ENCODE measurements around the gene DCTD.

GRCh38 chr4:182896421-182896820 lies 20.8 kb downstream of the DCTD start:
- TF ChIP-seq, protein P1, sequence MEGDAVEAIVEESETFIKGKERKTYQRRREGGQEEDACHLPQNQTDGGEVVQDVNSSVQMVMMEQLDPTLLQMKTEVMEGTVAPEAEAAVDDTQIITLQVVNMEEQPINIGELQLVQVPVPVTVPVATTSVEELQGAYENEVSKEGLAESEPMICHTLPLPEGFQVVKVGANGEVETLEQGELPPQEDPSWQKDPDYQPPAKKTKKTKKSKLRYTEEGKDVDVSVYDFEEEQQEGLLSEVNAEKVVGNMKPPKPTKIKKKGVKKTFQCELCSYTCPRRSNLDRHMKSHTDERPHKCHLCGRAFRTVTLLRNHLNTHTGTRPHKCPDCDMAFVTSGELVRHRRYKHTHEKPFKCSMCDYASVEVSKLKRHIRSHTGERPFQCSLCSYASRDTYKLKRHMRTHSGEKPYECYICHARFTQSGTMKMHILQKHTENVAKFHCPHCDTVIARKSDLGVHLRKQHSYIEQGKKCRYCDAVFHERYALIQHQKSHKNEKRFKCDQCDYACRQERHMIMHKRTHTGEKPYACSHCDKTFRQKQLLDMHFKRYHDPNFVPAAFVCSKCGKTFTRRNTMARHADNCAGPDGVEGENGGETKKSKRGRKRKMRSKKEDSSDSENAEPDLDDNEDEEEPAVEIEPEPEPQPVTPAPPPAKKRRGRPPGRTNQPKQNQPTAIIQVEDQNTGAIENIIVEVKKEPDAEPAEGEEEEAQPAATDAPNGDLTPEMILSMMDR (conservative IDR thresholded peaks at IDR 0.05; ENCODE audit: low read depth in 2 of 2) = no peak
- TF ChIP-seq POLR2AphosphoS5 (IDR thresholded peaks at IDR 0.05; ENCODE audit: low read depth) (no peak), EZH2phosphoT487 (IDR thresholded peaks at IDR 0.05; ENCODE audit: unreplicated experiment) (no peak), ZNF114 (CRISPR knock-in tag; IDR thresholded peaks at IDR 0.05) (no peak), EZH2 (IDR thresholded peaks at IDR 0.05; ENCODE audit: low read depth, unreplicated experiment) (no peak), JUNB (IDR thresholded peaks at IDR 0.05; ENCODE audit: unreplicated experiment) (no peak)
- TF ChIP-seq, protein P2, sequence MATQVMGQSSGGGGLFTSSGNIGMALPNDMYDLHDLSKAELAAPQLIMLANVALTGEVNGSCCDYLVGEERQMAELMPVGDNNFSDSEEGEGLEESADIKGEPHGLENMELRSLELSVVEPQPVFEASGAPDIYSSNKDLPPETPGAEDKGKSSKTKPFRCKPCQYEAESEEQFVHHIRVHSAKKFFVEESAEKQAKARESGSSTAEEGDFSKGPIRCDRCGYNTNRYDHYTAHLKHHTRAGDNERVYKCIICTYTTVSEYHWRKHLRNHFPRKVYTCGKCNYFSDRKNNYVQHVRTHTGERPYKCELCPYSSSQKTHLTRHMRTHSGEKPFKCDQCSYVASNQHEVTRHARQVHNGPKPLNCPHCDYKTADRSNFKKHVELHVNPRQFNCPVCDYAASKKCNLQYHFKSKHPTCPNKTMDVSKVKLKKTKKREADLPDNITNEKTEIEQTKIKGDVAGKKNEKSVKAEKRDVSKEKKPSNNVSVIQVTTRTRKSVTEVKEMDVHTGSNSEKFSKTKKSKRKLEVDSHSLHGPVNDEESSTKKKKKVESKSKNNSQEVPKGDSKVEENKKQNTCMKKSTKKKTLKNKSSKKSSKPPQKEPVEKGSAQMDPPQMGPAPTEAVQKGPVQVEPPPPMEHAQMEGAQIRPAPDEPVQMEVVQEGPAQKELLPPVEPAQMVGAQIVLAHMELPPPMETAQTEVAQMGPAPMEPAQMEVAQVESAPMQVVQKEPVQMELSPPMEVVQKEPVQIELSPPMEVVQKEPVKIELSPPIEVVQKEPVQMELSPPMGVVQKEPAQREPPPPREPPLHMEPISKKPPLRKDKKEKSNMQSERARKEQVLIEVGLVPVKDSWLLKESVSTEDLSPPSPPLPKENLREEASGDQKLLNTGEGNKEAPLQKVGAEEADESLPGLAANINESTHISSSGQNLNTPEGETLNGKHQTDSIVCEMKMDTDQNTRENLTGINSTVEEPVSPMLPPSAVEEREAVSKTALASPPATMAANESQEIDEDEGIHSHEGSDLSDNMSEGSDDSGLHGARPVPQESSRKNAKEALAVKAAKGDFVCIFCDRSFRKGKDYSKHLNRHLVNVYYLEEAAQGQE (IDR thresholded peaks at IDR 0.05; ENCODE audit: unreplicated experiment) = no peak
- TF ChIP-seq, protein P3, sequence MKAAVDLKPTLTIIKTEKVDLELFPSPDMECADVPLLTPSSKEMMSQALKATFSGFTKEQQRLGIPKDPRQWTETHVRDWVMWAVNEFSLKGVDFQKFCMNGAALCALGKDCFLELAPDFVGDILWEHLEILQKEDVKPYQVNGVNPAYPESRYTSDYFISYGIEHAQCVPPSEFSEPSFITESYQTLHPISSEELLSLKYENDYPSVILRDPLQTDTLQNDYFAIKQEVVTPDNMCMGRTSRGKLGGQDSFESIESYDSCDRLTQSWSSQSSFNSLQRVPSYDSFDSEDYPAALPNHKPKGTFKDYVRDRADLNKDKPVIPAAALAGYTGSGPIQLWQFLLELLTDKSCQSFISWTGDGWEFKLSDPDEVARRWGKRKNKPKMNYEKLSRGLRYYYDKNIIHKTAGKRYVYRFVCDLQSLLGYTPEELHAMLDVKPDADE (IDR thresholded peaks at IDR 0.05) = no peak
